ENCODE measurements around the gene TRAK2.

Gene TRAK2

GRCh38 chr2:201401815-201402214 is 49.4 kb downstream of the TRAK2 start:
- Histone ChIP-seq H3K9ac (ENCODE audit: low read depth, low read length, poor library complexity, severe bottlenecking) (no peak overlapping the region), H2AFZ (ENCODE audit: low read length) (no peak overlapping the region), H3K9me2 (replicated peaks; ENCODE audit: low read depth, low read length) (no peaks in the 10 kb centered on the region), H3K79me2 (ENCODE audit: insufficient read depth, low read length) (no peaks in the 10 kb centered on the region), H3K27me3 (ENCODE audit: insufficient read depth, low read length, poor library complexity, severe bottlenecking) (no peaks in the 10 kb centered on the region), H3K9me3 (ENCODE audit: insufficient read depth, low read depth, low read length) (no peaks in the 10 kb centered on the region), H4K20me1 (ENCODE audit: insufficient read depth, low read length, poor library complexity, severe bottlenecking) (no peaks in the 10 kb centered on the region), H3K4me2 (ENCODE audit: low read depth, low read length, poor library complexity, severe bottlenecking) (no peak overlapping the region), H3F3A (ENCODE audit: low read depth) (no peaks in the 10 kb centered on the region), H3K36me3 (ENCODE audit: insufficient read depth, low read length) (peaks cover 14% of the 10 kb centered on the region; the same call in 1 of the 2 replicates), H3K4me3 (ENCODE audit: low read length, poor library complexity, severe bottlenecking) (no peak overlapping the region), H3K4me1 (ENCODE audit: insufficient read depth, low read length, poor library complexity, severe bottlenecking) (peaks cover 8% of the 10 kb centered on the region)
- TF ChIP-seq EZH2phosphoT487 (IDR thresholded peaks at IDR 0.05; ENCODE audit: borderline replicate concordance) (no peak), CTCF (conservative IDR thresholded peaks at IDR 0.05; ENCODE audit: low read length) (no peak)

DNA sequence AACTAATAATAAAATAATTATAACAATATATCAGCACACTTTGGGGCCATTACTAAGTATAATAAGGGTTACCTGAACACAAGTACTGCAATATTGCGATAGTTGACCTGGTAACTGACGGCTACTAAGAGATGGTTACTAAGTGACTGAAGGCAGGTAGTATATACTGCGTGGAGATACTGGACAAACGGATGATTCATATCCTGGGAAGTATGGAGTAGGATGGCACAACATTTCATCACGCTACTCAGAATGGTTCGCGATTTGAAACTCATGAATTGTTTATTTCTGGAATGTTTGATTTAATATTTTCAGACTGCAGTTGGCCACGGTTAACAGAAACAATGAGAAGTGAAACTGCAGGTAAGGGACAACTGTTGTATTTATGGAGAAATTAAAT is 54.7 kb downstream of the TRAK2 start:
- no peaks in the 10 kb centered on the region for H3K9me2 ChIP-seq (replicated peaks; ENCODE audit: low read depth, low read length)
- H3K4me1 ChIP-seq (ENCODE audit: insufficient read depth, low read length, poor library complexity, severe bottlenecking) = no peaks in the 10 kb centered on the region
- no peak overlapping the region for H3K4me3 ChIP-seq (ENCODE audit: low read length, poor library complexity, severe bottlenecking)
- H4K20me1 ChIP-seq (ENCODE audit: insufficient read depth, low read length, poor library complexity, severe bottlenecking) = no peaks in the 10 kb centered on the region
- H3F3A ChIP-seq (ENCODE audit: low read depth) = no peaks in the 10 kb centered on the region
- H3K9me3 ChIP-seq (ENCODE audit: insufficient read depth, low read depth, low read length) = no peaks in the 10 kb centered on the region
- no peak overlapping the region for H3K4me2 ChIP-seq (ENCODE audit: low read depth, low read length, poor library complexity, severe bottlenecking)
- H2AFZ ChIP-seq (ENCODE audit: low read length) = no peak overlapping the region
- H3K27me3 ChIP-seq (ENCODE audit: insufficient read depth, low read length, poor library complexity, severe bottlenecking) = no peaks in the 10 kb centered on the region
- no peak overlapping the region for H3K9ac ChIP-seq (ENCODE audit: low read depth, low read length, poor library complexity, severe bottlenecking)
- H3K79me2 ChIP-seq (ENCODE audit: insufficient read depth, low read length) = no peaks in the 10 kb centered on the region
- TF ChIP-seq CTCF (conservative IDR thresholded peaks at IDR 0.05; ENCODE audit: low read length) = no peak
- no peak for TF ChIP-seq EZH2phosphoT487 (IDR thresholded peaks at IDR 0.05; ENCODE audit: borderline replicate concordance)
- peaks cover 53% of the 10 kb centered on the region; the same call in 1 of the 2 replicates for H3K36me3 ChIP-seq (ENCODE audit: insufficient read depth, low read length)

GRCh38 chr2:201383136-201383535 is 68.1 kb downstream of the TRAK2 start:
- H4K20me1 ChIP-seq (ENCODE audit: insufficient read depth, low read length, poor library complexity, severe bottlenecking) = no peaks in the 10 kb centered on the region
- no peak overlapping the region for H3K4me2 ChIP-seq (ENCODE audit: low read depth, low read length, poor library complexity, severe bottlenecking)
- no peaks in the 10 kb centered on the region for H3K4me1 ChIP-seq (ENCODE audit: insufficient read depth, low read length, poor library complexity, severe bottlenecking)
- no peaks in the 10 kb centered on the region for H3F3A ChIP-seq (ENCODE audit: low read depth)
- no peaks in the 10 kb centered on the region for H3K79me2 ChIP-seq (ENCODE audit: insufficient read depth, low read length)
- no peak overlapping the region for H2AFZ ChIP-seq (ENCODE audit: low read length)
- H3K36me3 ChIP-seq (ENCODE audit: insufficient read depth, low read length) = peaks cover 33% of the 10 kb centered on the region; the same call in 1 of the 2 replicates
- H3K9me2 ChIP-seq (replicated peaks; ENCODE audit: low read depth, low read length) = no peaks in the 10 kb centered on the region
- no peak overlapping the region for H3K9ac ChIP-seq (ENCODE audit: low read depth, low read length, poor library complexity, severe bottlenecking)
- no peaks in the 10 kb centered on the region; the same call in 1 of the 2 replicates for H3K9me3 ChIP-seq (ENCODE audit: insufficient read depth, low read depth, low read length)
- no peak for TF ChIP-seq CTCF (conservative IDR thresholded peaks at IDR 0.05; ENCODE audit: low read length)
- no peak for TF ChIP-seq EZH2phosphoT487 (IDR thresholded peaks at IDR 0.05; ENCODE audit: borderline replicate concordance)
- no peaks in the 10 kb centered on the region for H3K27me3 ChIP-seq (ENCODE audit: insufficient read depth, low read length, poor library complexity, severe bottlenecking)
- no peak overlapping the region for H3K4me3 ChIP-seq (ENCODE audit: low read length, poor library complexity, severe bottlenecking)

All from Loucy (cell line).